GM12878 (cell line): ENCODE results near the gene MIEF1. TPM values are rescaled to one million over a fixed set of nuclear protein-coding genes. Genes with fewer than 3 reads are reported as not detected.

Experiments
- ATAC-seq: fragments of 200-7000 bp; cut with Tn5 transposase; 3 replicates; pipeline ENCODE4 v1.9.1; 2020; ENCODE audit warnings: mild to moderate bottlenecking, moderate library complexity
- BruUV-seq: library from RNA; stranded (reverse); fragments of 400-500 nt; replicated peaks from 2 replicates; lab custom pipeline; 2021; lab: Mats Ljungman, UMichigan
- CTCF ChIA-PET: fragments of 300-600 bp; sonication (Branson Sonifier 250); formaldehyde crosslinking; extraction: SDS; loops from one replicate; lab custom pipeline; 2021; ENCODE audit warnings: inconsistent platforms; lab: Yijun Ruan, JAX
- POLR2A ChIA-PET: fragments of 350-600 bp; formaldehyde crosslinking; extraction: SDS; loops from one replicate; lab custom pipeline; 2021; ENCODE audit warnings: inconsistent platforms; lab: Charles Lee
- RAD21 ChIA-PET: fragments of 300-600 bp; sonication (Branson Sonifier 250); formaldehyde crosslinking; loops from one replicate; lab custom pipeline; 2023; ENCODE audit warnings: antibody characterized with exemption; ENCODE audit not compliant: unreplicated experiment; lab: Charles Lee
- SMC1A ChIA-PET: fragments of 300-600 bp; sonication (Branson Sonifier 250); formaldehyde crosslinking; loops from one replicate; lab custom pipeline; 2023; ENCODE audit not compliant: unreplicated experiment, uncharacterized antibody; lab: Charles Lee
- DNase-seq: peaks from one replicate; pipeline ENCODE4 v3.0.0-alpha.2; 2011; ENCODE audit warnings: low read depth, low spot score
- FAIRE-seq: peaks from 3 replicates; lab custom pipeline; 2011; peaks lifted over from hg19 to GRCh38; lab: Jason Lieb, UNC
- H2AFZ ChIP-seq: 2 replicates; pipeline ENCODE4 v1.6.0; 2011; ENCODE audit warnings: low read depth, low read length, control low read depth; ENCODE audit not compliant: control insufficient read depth
- H3K27ac ChIP-seq: 2 replicates; pipeline ENCODE4 v1.5.1; 2011; ENCODE audit warnings: control low read depth; ENCODE audit not compliant: control insufficient read depth, insufficient read depth
- H3K27me3 ChIP-seq, 2 experiments: replicated peaks in 1 of 2; 2 replicates each; pipeline versions ENCODE4 v1.6.0 to v1.6.1; 2011; ENCODE audit warnings: low read length in 1 of 2; ENCODE audit not compliant: control insufficient read depth in 2 of 2, insufficient read depth in 2 of 2
- H3K36me3 ChIP-seq, 2 experiments: 2 replicates each; pipeline ENCODE4 v1.5.1; 2011; ENCODE audit warnings: low read length in 1 of 2; ENCODE audit not compliant: control insufficient read depth in 2 of 2, insufficient read depth in 2 of 2
- H3K4me1 ChIP-seq: 2 replicates; pipeline ENCODE4 v1.6.1; 2011; ENCODE audit warnings: mild to moderate bottlenecking, low read length, moderate library complexity, mixed read lengths; ENCODE audit not compliant: control insufficient read depth, insufficient read depth
- H3K4me2 ChIP-seq: 2 replicates; pipeline ENCODE4 v1.6.0; 2011; ENCODE audit warnings: control low read depth; ENCODE audit not compliant: control insufficient read depth, insufficient read depth
- H3K4me3 ChIP-seq: fragments of 200-600 bp; sonication (generic); 2 replicates; pipeline ENCODE4 v1.5.1; 2016
- H3K79me2 ChIP-seq: 2 replicates; pipeline ENCODE4 v1.6.0; 2011; ENCODE audit warnings: low read length; ENCODE audit not compliant: control insufficient read depth, insufficient read depth
- H3K9ac ChIP-seq: 2 replicates; pipeline ENCODE4 v1.8.0; 2011; ENCODE audit warnings: low read length, control low read depth, mixed read lengths; ENCODE audit not compliant: control insufficient read depth, insufficient read depth
- H3K9me3 ChIP-seq: replicated peaks from 3 replicates; pipeline ENCODE4 v1.5.1; 2011; ENCODE audit warnings: mild to moderate bottlenecking, low read length; ENCODE audit not compliant: control insufficient read depth, insufficient read depth
- H4K20me1 ChIP-seq: 2 replicates; pipeline ENCODE4 v1.6.0; 2011; ENCODE audit not compliant: control insufficient read depth, insufficient read depth
- BACH1 ChIP-seq: fragments of 450-650 bp; IDR thresholded peaks from 2 replicates; pipeline ENCODE4 v1.6.1; 2017; ENCODE audit warnings: mild to moderate bottlenecking, borderline replicate concordance
- BHLHE40 ChIP-seq, 2 experiments: fragments of 450-650 bp in 1 of 2; IDR thresholded peaks; 2 replicates each; pipeline ENCODE4 v1.6.1; 2011 to 2017; ENCODE audit warnings: low read depth in 2 of 2, borderline replicate concordance in 1 of 2, improper control_type of control experiment in 1 of 2, low read length in 1 of 2, mild to moderate bottlenecking in 1 of 2
- BMI1 ChIP-seq: fragments of 450-650 bp; IDR thresholded peaks from 2 replicates; pipeline ENCODE4 v1.6.1; 2016; ENCODE audit warnings: mild to moderate bottlenecking, moderate library complexity, borderline replicate concordance
- CBFB ChIP-seq: IDR thresholded peaks from 2 replicates; pipeline ENCODE4 v1.6.1; 2016; ENCODE audit warnings: antibody characterized with exemption, low read depth
- CEBPB ChIP-seq, 2 experiments: fragments of 150-350 bp in 1 of 2; IDR thresholded peaks; 2 replicates each; pipeline ENCODE4 v1.6.1; 2012 to 2014; ENCODE audit warnings: low read depth in 2 of 2, low read length in 2 of 2, borderline replicate concordance in 1 of 2, inconsistent platforms in 1 of 2
- CHD1 ChIP-seq: IDR thresholded peaks from 2 replicates; pipeline ENCODE4 v1.6.1; 2012; ENCODE audit warnings: low read depth, low read length, improper control_type of control experiment
- HDAC6 ChIP-seq: fragments of 200-600 bp; sonication (generic); IDR thresholded peaks from one replicate; pipeline ENCODE4 v1.8.0; 2017; ENCODE audit warnings: antibody characterized with exemption; ENCODE audit not compliant: unreplicated experiment
- IKZF2 ChIP-seq, 2 experiments: fragments of 450-650 bp; IDR thresholded peaks; 2 replicates each; pipeline ENCODE4 v1.6.1; 2017; ENCODE audit warnings: mild to moderate bottlenecking in 2 of 2, moderate library complexity in 2 of 2
- NRF1 ChIP-seq: conservative IDR thresholded peaks from 2 replicates; pipeline ENCODE4 v1.6.1; 2011; ENCODE audit warnings: mild to moderate bottlenecking, low read depth, low read length, improper control_type of control experiment
- PAX8 ChIP-seq: fragments of 450-650 bp; IDR thresholded peaks from 2 replicates; pipeline ENCODE4 v1.6.1; 2017; ENCODE audit warnings: mild to moderate bottlenecking, moderate library complexity
- RFX5 ChIP-seq: IDR thresholded peaks from 2 replicates; pipeline ENCODE4 v1.6.1; 2011; ENCODE audit warnings: low read depth, low read length, improper control_type of control experiment
- SIX5 ChIP-seq: IDR thresholded peaks from 2 replicates; pipeline ENCODE4 v1.6.1; 2011; ENCODE audit warnings: mild to moderate bottlenecking, low read depth, low read length, moderate library complexity; ENCODE audit not compliant: severe bottlenecking
- TARDBP ChIP-seq: IDR thresholded peaks from 2 replicates; pipeline ENCODE4 v1.6.1; 2016; ENCODE audit warnings: borderline replicate concordance
- TCF3 ChIP-seq: IDR thresholded peaks from 2 replicates; pipeline ENCODE4 v1.6.1; 2012; ENCODE audit warnings: low read depth, mild to moderate bottlenecking, low read length, borderline replicate concordance; ENCODE audit not compliant: insufficient read depth
- TCF7 ChIP-seq: IDR thresholded peaks from 2 replicates; pipeline ENCODE4 v1.6.1; 2014; ENCODE audit warnings: antibody characterized with exemption, borderline replicate concordance
- YY1 ChIP-seq: IDR thresholded peaks from 2 replicates; pipeline ENCODE4 v1.6.1; 2011; ENCODE audit warnings: low read depth, mild to moderate bottlenecking, low read length
- ZNF274 ChIP-seq: IDR thresholded peaks from one replicate; pipeline ENCODE4 v1.8.0; 2011; ENCODE audit not compliant: insufficient read length, insufficient read depth
- ZNF622 ChIP-seq: fragments of 450-650 bp; IDR thresholded peaks from 2 replicates; pipeline ENCODE4 v1.6.1; 2017; ENCODE audit warnings: mild to moderate bottlenecking, inconsistent platforms
- WGBS: methylation state at CpG from one replicate; pipeline ENCODE4 v1.1.6; 2016; ENCODE audit warnings: low lambda C conversion rate; ENCODE audit not compliant: insufficient replicate concordance, insufficient coverage; ENCODE audit errors: missing lambda C conversion rate; 5-methylcytosine and 5-hydroxymethylcytosine counted together
- in situ Hi-C: fragments of 300-500 bp; cut with MboI; formaldehyde crosslinking; loops from 9 replicates; pipeline ENCODE4 v1.14.3; 2018; ENCODE audit warnings: mixed read lengths
- intact Hi-C: fragments of 100-400 bp; cut with micrococcal nuclease; formaldehyde crosslinking; loops from one replicate; pipeline ENCODE4 v1.14.2; 2022; ENCODE audit not compliant: unreplicated experiment
- polyA plus RNA-seq, 11 experiments: library from polyadenylated mRNA; depleted of rRNA in 4 of 11; unstranded in 6 of 11; stranded (reverse) in 5 of 11; fragments of >200 nt; fragmentation: Nextera tagmentation in 4 of 11; fragmentation: Illumina TruSeq in 1 of 11; extraction: Ambion mirVana in 4 of 11; extraction: Trizol in 1 of 11; gene quantifications; 1 replicate in 1 of 11; 2 replicates in 10 of 11; pipeline versions ENCODE4 v1.2.1 to v1.2.3, GENCODE V29; 2011 to 2016; ENCODE audit warnings: inconsistent platforms in 2 of 11, missing spikeins in 2 of 11, low read depth in 1 of 11
- total RNA-seq, 4 experiments: library from RNA; depleted of rRNA in 3 of 4; stranded (reverse); fragments of >200 nt in 3 of 4; fragmentation: Illumina TruSeq in 1 of 4; extraction: Trizol in 1 of 4; gene quantifications; 2 replicates each; pipeline versions ENCODE4 v1.2.1 to v1.2.3, GENCODE V29; 2013 to 2021
- TF ChIP-seq, protein P1 (sequence below), 3 experiments: IDR thresholded peaks in 2 of 3; conservative IDR thresholded peaks in 1 of 3; 2 replicates each; pipeline ENCODE4 v1.5.1; 2011; ENCODE audit warnings: low read depth in 3 of 3, low read length in 3 of 3, mild to moderate bottlenecking in 3 of 3, control low read depth in 2 of 3, moderate library complexity in 2 of 3, inconsistent platforms in 1 of 3, mixed read lengths in 1 of 3; ENCODE audit not compliant: control insufficient read depth in 2 of 3, insufficient read depth in 1 of 3; ENCODE audit errors: extremely low read depth in 1 of 3
- TF ChIP-seq, protein P2 (sequence below): fragments of 450-650 bp; IDR thresholded peaks from 2 replicates; pipeline ENCODE4 v1.6.1; 2017; ENCODE audit warnings: mild to moderate bottlenecking

MIEF1 gene
- total and polyA plus RNA-seq, 10 of the 15 experiments (the other 5 are each of a cell fraction or from before 2014, with no cell fraction given), result 12.4 to 52.3 (median 29.3) TPM

DNA sequence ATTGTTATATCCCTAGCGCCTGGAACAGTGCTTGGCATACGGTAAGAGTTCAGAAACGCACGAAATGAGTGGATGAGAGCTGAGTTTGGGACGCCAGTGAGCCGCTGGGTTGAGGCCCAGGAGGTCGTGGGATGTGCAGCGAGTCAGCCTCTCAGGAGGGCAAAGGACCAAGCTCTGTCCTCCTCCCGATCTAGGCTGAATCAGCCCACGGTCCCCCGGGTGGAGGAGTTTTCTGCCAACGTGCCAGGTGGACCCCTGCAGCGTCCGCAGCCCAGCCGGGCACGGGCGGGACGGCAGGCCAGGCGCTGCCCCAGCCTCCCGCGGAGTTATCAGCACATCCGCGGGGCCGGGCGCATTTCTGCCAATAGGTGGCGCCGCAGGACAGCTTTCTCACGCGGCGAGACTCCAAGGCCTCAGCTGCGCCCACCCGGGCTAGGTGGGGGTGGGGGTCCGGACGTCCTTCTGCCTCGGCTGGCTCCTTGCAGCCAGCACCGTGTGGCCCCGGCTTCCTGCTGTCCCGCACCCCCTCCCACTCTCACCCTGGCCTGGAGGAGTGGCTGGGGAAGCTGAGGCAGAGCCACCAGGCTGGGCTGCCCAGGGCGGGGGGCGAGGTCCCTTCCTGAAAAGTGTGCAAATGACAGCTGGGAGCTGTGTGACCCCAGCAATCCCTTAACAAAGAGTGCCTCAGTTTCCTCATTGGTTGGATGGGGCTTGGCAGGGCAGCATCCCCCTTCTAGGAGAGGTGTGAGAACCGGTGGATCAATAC lies 32.7 kb downstream of the MIEF1 start:
- H3K4me2 ChIP-seq, result no peak overlapping the region; the same call in 1 of the 2 replicates
- H3K9ac ChIP-seq, result no peak overlapping the region
- RAD21 ChIA-PET, result interaction anchor here (0.6 to 5.5 kb wide), 4 partner anchors 20 to 502 kb away, joined by 3 to 48 read pairs (median 5); no protein-coding TSS in a partner anchor
- no peak overlapping the region for H3K4me3 ChIP-seq
- H3K36me3 ChIP-seq, result peaks cover 0 to 5% of the 10 kb centered on the region in 2 experiments; a peak in 1 of 4 replicates
- CTCF ChIA-PET, result interaction anchor here (0.7 to 17.8 kb wide), 19 partner anchors 8 to 914 kb away, joined by 3 to 372 read pairs (median 4); partner anchors contain the start of gene MIEF1
- ATAC-seq (peak; percentile 39), FAIRE-seq (no peak), DNase-seq (no peak)
- no peaks in the 10 kb centered on the region for H3K9me3 ChIP-seq
- no peaks in the 10 kb centered on the region for H4K20me1 ChIP-seq
- intact Hi-C loops (loop anchor here (1.0 to 5.0 kb wide), 3 partner anchors 488 to 813 kb away; partner anchors contain the start of gene ADSL), in situ Hi-C loops (loop anchor here (5.0 kb wide), 1 partner anchor 813 kb away; the partner anchor contains the start of gene ADSL)
- SMC1A ChIA-PET, result interaction anchor here (0.8 to 6.2 kb wide), 6 partner anchors 38 to 814 kb away, joined by 3 to 31 read pairs (median 3); no protein-coding TSS in a partner anchor
- BruUV-seq, result no TSS peak
- H3K27ac ChIP-seq, result no peak overlapping the region
- no peaks in the 10 kb centered on the region for H3K27me3 ChIP-seq
- peaks cover 28% of the 10 kb centered on the region for H3K79me2 ChIP-seq
- peaks cover 13% of the 10 kb centered on the region for H3K4me1 ChIP-seq
- POLR2A ChIA-PET, result interaction anchor here (0.6 to 0.8 kb wide), 3 partner anchors 11 to 489 kb away, joined by 3 to 8 read pairs (median 3); no protein-coding TSS in a partner anchor
- 11% methylated on average over 41 of the region's 41 CpGs for WGBS
- peak overlapping the region; percentile 85 for H2AFZ ChIP-seq
- TF ChIP-seq SIX5 (no peak), HDAC6 (no peak), BHLHE40 (IDR thresholded peaks at IDR 0.05; ENCODE audit: borderline replicate concordance in 1 of 2, low read depth in 2 of 2, low read length in 1 of 2) (peak; percentile 40 to 50; a peak in 2 of 4 replicates), CEBPB (IDR thresholded peaks at IDR 0.05; ENCODE audit: borderline replicate concordance in 1 of 2, low read depth in 2 of 2, low read length in 2 of 2) (no peak), TCF7 (no peak), PAX8 (no peak), ZNF622 (no peak), CHD1 (no peak), TARDBP (no peak), BACH1 (no peak; the same call in 1 of the 2 replicates), TCF3 (no peak), RFX5 (no peak), BMI1 (no peak), ZNF274 (no peak), NRF1 (no peak), CBFB (no peak), IKZF2 (IDR thresholded peaks at IDR 0.05) (no peak), YY1 (0 out of 2 replicates have a peak, but pooled peaks have one; percentile 55)
- TF ChIP-seq, protein P1, sequence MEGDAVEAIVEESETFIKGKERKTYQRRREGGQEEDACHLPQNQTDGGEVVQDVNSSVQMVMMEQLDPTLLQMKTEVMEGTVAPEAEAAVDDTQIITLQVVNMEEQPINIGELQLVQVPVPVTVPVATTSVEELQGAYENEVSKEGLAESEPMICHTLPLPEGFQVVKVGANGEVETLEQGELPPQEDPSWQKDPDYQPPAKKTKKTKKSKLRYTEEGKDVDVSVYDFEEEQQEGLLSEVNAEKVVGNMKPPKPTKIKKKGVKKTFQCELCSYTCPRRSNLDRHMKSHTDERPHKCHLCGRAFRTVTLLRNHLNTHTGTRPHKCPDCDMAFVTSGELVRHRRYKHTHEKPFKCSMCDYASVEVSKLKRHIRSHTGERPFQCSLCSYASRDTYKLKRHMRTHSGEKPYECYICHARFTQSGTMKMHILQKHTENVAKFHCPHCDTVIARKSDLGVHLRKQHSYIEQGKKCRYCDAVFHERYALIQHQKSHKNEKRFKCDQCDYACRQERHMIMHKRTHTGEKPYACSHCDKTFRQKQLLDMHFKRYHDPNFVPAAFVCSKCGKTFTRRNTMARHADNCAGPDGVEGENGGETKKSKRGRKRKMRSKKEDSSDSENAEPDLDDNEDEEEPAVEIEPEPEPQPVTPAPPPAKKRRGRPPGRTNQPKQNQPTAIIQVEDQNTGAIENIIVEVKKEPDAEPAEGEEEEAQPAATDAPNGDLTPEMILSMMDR (IDR thresholded peaks at IDR 0.05 in 2 of 3, conservative IDR thresholded peaks at IDR 0.05 in 1 of 3; ENCODE audit: control insufficient read depth in 2 of 3, extremely low read depth in 1 of 3, insufficient read depth in 1 of 3, low read depth in 3 of 3, low read length in 3 of 3), result peak; percentile 79 to 90 (median 84)
- TF ChIP-seq, protein P2, sequence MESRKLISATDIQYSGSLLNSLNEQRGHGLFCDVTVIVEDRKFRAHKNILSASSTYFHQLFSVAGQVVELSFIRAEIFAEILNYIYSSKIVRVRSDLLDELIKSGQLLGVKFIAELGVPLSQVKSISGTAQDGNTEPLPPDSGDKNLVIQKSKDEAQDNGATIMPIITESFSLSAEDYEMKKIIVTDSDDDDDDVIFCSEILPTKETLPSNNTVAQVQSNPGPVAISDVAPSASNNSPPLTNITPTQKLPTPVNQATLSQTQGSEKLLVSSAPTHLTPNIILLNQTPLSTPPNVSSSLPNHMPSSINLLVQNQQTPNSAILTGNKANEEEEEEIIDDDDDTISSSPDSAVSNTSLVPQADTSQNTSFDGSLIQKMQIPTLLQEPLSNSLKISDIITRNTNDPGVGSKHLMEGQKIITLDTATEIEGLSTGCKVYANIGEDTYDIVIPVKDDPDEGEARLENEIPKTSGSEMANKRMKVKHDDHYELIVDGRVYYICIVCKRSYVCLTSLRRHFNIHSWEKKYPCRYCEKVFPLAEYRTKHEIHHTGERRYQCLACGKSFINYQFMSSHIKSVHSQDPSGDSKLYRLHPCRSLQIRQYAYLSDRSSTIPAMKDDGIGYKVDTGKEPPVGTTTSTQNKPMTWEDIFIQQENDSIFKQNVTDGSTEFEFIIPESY, result 0 out of 2 replicates have a peak, but pooled peaks have one; percentile 35
